ENCODE measurements around the gene TRMT10B. TPM values are rescaled to one million over a fixed set of nuclear protein-coding genes. Genes with fewer than 3 reads are reported as not detected.

The TRMT10B gene, protein sequence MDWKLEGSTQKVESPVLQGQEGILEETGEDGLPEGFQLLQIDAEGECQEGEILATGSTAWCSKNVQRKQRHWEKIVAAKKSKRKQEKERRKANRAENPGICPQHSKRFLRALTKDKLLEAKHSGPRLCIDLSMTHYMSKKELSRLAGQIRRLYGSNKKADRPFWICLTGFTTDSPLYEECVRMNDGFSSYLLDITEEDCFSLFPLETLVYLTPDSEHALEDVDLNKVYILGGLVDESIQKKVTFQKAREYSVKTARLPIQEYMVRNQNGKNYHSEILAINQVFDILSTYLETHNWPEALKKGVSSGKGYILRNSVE
- total RNA-seq = 4.5 TPM
- long read RNA-seq, partial matches to known transcripts = 1 of 18 reads
- long read RNA-seq, other reads (novel, unspliced or antisense) = 15 of 18 reads

GRCh38 chr9:37753489-37754190 lies at the start of gene TRMT10B:
TRMT10B (plus strand) TSS chr9:37753805; CDS start chr9:37761932, 8,127 bp downstream.
- Histone ChIP-seq H3K9me3 (replicated peaks) (no peaks in the 10 kb centered on the region), H3K4me1 (peaks cover 20% of the 10 kb centered on the region), H3K27me3 (ENCODE audit: low read depth) (no peaks in the 10 kb centered on the region), H3K36me3 (peaks cover 5% of the 10 kb centered on the region), H3K27ac (replicated peaks) (peak within 1 kb of the TSS; percentile 80), H3K4me3 (peak within 1 kb of the TSS; percentile 82)
- intact Hi-C loops (cut with micrococcal nuclease) = no loop called here
- TF ChIP-seq CTCF (IDR thresholded peaks at IDR 0.05; ENCODE audit: borderline replicate concordance) = peak; percentile 35
- peak; percentile 70 for DNase-seq

DNA sequence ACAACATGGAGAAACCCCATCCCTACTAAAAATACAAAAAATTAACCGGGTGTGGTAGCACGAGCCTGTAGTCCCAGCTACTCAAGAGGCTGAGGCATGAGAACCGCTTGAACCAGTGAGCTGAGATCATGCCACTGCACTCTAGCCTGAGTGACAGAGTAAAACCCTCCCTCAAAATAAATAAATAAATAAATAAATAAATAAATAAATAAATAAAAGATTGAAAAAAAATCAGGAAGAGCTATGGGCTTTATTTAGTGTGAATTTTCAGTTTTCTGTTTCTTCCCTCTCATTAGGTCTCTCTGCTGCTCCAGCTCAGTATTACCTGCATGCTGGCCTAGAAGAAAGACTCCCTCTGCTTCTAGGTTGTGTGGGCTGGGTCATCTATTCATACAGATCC lies 47.8 kb upstream of the TRMT10B start:
- Histone ChIP-seq H3K27ac (replicated peaks) (no peak overlapping the region), H3K4me1 (no peaks in the 10 kb centered on the region), H3K9me3 (replicated peaks) (no peaks in the 10 kb centered on the region), H3K36me3 (no peaks in the 10 kb centered on the region), H3K27me3 (ENCODE audit: low read depth) (peaks cover 4% of the 10 kb centered on the region), H3K4me3 (no peak overlapping the region)
- no peak for TF ChIP-seq CTCF (IDR thresholded peaks at IDR 0.05; ENCODE audit: borderline replicate concordance)
- no peak for DNase-seq
- intact Hi-C loops (cut with micrococcal nuclease) = no loop called here

DNA sequence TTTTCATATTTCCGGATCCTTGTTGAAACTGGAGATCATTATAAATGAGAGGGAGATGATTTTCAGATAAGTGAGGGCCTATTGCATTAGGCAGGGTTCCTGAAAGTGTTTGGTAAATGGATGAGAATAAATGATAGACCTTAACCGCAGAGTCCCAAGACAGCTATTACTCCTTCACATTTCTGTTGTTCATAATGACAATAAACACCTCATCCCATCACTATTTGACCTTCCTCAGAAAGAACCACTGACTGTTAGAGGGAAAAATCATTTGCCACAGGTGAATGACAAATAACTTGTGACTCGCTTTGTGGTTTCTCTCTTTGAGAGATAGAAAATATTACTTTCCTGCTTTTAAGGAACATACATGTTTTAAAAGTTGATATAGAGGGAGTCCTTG lies 47.3 kb upstream of the TRMT10B start:
- no peaks in the 10 kb centered on the region for H3K4me1 ChIP-seq
- intact Hi-C loops (cut with micrococcal nuclease) = no loop called here
- no peak overlapping the region for H3K4me3 ChIP-seq
- no peaks in the 10 kb centered on the region for H3K9me3 ChIP-seq (replicated peaks)
- H3K36me3 ChIP-seq = no peaks in the 10 kb centered on the region
- H3K27me3 ChIP-seq (ENCODE audit: low read depth) = peaks cover 4% of the 10 kb centered on the region
- DNase-seq = no peak
- no peak for TF ChIP-seq CTCF (IDR thresholded peaks at IDR 0.05; ENCODE audit: borderline replicate concordance)
- no peak overlapping the region for H3K27ac ChIP-seq (replicated peaks)

- H3K27ac ChIP-seq (replicated peaks) = no peak overlapping the region
- H3K27me3 ChIP-seq (ENCODE audit: low read depth) = peaks cover 4% of the 10 kb centered on the region
- no peak for DNase-seq
- no peaks in the 10 kb centered on the region for H3K36me3 ChIP-seq
- H3K4me1 ChIP-seq = no peaks in the 10 kb centered on the region
- no peak overlapping the region for H3K4me3 ChIP-seq
- intact Hi-C loops (cut with micrococcal nuclease) = no loop called here
- H3K9me3 ChIP-seq (replicated peaks) = no peaks in the 10 kb centered on the region
- TF ChIP-seq CTCF (IDR thresholded peaks at IDR 0.05; ENCODE audit: borderline replicate concordance) = no peak
These were observed 45.9 kb upstream of the TRMT10B start for GRCh38 chr9:37707748-37708147.

GRCh38 chr9:37710046-37710445 lies 43.6 kb upstream of the TRMT10B start:
- intact Hi-C loops (cut with micrococcal nuclease) = no loop called here
- no peak for DNase-seq
- Histone ChIP-seq H3K4me1 (no peaks in the 10 kb centered on the region), H3K27ac (replicated peaks) (no peak overlapping the region), H3K9me3 (replicated peaks) (no peaks in the 10 kb centered on the region), H3K36me3 (no peaks in the 10 kb centered on the region), H3K4me3 (no peak overlapping the region), H3K27me3 (ENCODE audit: low read depth) (peaks cover 4% of the 10 kb centered on the region)
- no peak for TF ChIP-seq CTCF (IDR thresholded peaks at IDR 0.05; ENCODE audit: borderline replicate concordance)

All from left ventricle myocardium inferior (tissue), 1 donor.